HG02852 (cell line): ENCODE results near the gene GATAD2A.
"Not testable (repeated sequence)": the region's sequence is repeated elsewhere in the genome, so short reads cannot be mapped to it uniquely, and the experiment has no call there.

Experiments used
- ATAC-seq: cut with Tn5 transposase; IDR thresholded peaks from one replicate; pipeline ENCODE4 v1.9.1; 2021; ENCODE audit warnings: mild to moderate bottlenecking, moderate library complexity; ENCODE audit not compliant: unreplicated experiment

The GATAD2A gene

DNA sequence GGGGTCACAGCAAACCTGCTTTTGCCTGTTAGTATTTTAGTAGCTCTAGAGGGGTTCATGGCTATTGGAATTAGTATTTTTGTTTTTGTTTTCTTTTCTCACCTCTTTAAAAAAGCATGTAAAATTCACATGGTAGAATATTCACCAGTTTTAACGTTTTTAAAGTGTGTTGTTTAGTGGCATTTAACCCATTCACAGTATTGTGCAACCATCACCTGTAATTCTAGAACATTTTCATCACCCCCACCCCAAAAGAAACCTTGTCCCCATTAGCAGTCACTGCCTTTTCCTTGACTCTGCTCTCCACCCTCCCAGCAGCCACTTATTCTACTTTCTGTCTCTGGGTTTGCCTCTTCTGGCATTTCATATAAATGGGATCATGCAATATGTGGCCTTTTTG lies 39.8 kb downstream of the GATAD2A start:
- no peak for ATAC-seq

DNA sequence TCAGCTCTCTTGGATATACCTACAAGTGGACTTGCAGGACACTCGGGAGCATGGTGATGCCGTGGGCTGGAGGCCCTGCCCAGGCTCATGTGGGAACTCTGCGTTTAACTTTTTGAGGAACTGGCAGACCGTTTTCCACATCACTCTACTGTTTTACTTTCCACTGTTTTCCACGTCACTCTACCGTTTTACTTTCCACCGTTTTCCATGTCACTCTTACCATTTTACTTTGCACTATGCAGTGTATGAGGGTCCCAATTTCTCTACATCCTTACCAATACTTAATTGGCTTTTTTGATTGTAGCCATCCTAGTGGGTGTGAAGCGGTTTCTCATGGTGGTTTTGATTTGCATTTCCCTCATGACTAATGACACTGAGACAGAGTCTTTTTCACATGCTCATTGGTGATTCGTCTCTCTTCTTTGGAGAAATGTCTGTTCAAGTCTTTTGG lies 40.5 kb downstream of the GATAD2A start:
- ATAC-seq, result peak; percentile 57

DNA sequence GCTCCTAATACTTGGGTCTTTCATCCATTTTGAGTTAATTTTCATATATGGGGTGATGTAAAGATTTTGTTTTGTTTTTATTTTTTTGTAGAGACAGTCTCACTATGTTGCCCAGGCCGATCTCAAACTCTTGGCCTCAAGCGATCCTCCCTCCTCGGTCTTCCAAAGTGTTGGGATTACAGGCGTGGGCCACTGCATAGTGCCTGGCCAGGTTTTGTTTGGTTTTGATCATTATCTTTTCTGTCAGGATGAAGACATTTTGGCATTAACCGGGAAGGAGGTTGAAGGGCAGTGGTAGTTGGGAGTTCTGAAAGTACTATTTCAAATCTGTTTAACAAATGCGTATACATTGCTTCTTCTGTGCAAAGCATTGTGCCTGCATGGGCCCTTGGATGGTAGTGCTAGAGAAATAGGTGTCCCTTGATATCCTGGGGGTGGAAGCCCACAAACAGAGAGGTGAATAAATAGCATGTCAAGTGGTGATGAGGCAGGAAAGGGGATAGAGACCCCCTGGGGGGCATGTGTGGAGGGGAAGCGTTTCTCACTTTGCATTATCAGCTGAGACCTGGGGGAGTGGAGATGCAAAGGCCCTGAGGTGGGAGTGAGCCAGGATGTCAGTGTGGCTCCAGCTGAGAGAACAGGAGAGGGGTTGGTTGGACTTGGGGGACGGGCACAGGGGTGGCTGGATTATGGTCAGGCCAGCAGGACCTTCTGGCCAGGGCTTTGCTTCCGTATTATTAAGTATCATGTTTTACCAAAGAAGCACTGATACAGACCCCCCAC lies 41.4 kb downstream of the GATAD2A start:
- no peak for ATAC-seq

DNA sequence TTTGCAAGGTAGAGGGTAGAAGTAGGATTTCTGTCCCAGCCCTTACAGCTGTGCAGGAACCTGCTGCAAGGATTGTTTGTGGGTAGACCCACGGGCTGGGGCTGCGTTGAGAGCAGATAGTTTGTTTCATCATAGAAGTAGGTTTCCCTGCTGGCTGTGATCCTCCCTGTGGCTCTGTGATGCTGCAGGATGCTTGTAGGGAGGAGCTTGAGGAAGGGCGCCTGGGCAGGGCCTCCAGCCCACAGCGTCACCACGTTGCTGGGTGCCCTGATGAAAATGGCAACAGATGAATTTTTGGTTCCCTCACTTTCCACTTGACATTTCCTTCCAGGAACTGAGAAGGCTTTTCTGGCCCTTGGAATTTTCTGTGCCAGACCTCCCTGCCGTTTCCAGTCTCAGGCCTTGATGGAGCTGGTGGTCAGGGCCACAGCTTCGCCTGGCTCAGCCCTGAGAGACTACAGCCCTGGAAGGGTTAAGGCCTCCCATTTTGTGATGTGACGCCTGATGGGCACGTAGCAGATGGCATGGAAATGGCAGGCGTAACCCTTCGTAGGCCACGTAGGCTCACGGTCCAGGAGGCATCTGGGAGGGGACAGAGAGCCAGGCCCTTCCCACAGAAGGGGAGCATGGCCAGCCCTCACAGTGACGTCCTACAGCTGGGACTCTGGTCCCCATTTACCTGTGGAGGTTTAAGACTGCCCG lies 42.2 kb downstream of the GATAD2A start:
- ATAC-seq, result no peak

DNA sequence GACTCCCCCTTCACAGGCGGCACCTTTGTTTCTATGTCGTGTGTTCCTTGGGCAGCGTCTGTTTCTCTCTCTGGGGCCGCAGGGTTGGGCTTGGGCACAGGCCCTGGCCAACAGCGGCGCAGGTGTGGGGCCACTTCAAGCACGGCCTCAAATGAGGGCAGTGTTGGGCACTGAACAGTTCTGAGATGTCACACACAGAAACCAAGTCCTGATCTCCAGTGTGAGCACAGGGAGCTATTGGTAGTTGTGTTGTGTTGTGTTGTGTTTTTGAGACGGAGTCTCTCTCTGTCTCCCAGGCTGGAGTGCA lies 42.7 kb downstream of the GATAD2A start:
- ATAC-seq, result no peak

DNA sequence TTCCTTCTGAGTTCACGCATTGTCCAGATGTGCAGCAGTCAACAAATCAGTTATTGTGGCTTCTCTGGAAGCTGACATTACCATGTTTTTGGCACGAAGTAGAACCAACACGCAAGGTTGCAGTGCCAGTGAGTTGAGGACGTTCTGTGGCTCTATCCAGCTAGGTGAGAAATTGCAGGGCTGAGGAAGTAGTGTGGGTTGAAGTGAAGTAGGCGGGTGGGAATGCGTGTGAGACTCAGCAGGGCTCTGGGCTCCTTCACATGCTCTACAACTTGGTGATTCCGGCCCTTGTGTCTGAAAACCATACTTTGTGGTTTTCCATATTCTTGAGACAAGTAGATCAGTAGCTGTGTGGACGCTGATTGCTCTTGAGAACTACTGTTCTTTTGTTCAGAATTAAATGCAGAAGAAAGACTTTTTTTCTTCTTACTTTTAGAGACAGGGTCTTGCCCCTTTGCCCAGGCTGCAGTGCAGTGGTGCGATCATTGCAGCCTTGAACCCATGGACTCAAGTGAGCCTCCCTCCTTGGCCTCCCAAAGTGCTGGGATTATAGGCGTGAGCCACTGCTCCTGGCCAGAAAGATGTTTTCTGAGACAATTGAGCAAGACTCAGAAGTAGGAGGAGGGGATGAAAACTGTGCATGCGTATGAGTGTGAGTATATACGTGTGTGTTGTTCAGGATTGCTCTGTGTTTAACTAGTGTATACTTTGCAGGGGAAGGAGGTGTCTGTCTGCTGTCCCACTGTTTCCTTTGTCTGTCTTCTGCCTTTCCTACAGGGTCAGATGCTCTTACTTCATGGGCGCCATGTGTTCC lies 46.2 kb downstream of the GATAD2A start:
- ATAC-seq, result peak; percentile 60

DNA sequence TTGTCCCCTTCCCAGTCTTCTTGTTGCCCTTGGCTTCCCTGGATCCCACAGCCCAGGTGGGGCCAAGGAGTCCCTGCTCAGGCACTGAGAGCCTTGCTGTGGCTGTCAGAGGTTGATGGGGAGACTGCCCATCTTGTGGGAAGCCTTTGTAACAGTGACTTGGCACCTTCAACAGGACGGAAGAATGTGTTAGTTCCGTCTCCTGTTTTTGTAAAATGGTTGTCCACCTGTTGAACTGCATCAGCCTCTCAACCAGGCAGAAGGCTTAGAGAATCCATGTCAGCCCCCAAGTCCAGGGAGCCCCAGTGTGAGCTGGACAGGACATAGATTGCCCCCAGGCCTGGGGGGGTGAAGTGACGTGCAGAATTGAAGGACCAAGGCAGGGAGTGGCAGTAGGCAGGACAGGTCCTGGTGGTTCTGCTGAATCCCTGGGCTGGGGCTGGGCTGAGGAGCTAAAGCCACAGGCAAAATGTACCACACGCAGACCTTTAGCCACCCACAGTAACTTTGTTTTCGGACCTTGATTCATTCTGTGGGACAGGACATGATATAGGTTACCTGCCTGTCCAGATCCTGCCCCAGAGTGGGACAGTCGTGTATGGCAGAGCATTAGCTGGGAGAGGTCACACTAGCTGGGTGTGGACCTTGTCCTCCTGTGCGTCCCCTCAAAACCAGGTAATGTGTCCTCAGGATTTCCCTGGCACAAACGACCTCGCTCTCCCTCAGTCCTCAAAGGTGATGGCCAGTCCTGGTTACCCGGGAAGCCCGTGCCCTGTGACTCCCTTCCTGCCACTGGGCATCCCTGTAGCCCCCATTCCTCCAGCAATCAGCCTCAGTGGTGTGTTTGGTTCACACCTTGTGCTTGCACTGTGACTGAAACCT lies 47.0 kb downstream of the GATAD2A start:
- ATAC-seq, result no peak

DNA sequence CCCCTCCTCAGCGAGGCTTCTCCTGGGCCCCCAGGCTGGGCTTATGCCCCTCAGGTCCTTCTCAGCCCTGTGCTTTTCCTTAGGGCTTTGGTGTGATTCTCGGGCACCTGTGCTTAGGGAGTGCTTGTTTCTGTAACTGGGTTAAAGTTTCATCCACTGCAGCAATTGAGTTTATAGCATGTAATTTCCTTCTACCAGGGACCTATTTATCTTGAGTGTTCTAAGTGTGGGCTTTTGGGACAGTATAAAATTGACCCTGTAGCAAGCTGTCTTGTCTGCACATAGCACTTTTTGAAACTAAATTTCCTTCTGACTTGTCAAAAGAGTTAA lies 47.6 kb downstream of the GATAD2A start:
- ATAC-seq, result no peak

DNA sequence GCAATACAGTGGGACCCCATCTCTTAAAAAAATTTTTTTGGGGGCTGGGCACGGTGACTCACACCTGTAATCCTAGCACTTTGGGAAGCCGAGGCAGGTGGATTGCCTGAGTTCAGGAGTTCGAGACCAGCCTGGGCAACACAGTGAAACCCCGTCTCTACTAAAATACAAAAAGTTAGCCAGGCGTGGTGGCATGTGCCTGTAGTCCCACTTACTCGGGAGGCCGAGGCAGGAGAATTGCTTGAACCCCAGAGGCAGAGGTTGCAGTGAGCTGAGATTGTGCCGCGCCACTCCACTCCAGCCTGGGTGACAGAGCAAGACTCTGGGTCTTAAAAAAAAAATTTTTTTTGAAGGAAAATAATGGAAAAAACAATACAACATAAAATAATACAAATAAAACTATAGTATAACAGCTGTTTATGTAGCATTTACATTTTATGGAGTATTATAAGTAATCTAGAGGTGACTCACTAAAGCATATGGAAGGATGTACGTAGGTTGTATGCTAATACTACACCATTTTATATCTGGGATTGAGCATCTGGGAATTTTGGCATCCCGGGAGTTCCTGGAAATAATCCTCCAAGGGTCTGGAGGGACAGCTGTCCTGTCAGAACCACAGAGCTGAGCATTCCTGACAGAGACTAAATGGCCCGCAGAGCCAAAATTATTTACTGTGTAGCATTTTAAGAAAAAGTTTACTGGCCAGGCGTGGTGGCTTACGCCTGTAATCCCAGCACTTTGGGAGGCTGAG lies 49.9 kb downstream of the GATAD2A start:
- not testable (repeated sequence) for ATAC-seq

DNA sequence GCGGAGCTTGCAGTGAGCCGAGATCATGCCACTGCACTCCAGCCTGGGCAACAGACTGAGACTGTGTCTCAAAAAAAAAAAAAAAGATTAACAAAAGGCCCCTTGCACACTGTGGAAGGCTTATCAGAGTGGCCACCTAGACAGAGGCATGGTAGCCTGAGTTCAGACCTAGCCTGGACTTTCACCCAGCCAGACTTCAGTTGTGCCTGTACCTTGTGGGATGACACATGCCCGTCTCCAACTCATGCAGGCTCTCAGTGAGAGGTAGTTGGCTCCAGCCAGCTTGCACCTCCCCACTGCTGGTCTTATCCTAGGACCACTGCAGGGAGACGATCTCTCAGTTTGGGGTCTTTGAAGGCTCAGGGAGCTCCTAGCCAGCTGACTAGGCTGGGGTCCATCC lies 52.2 kb downstream of the GATAD2A start:
- ATAC-seq, result no peak

DNA sequence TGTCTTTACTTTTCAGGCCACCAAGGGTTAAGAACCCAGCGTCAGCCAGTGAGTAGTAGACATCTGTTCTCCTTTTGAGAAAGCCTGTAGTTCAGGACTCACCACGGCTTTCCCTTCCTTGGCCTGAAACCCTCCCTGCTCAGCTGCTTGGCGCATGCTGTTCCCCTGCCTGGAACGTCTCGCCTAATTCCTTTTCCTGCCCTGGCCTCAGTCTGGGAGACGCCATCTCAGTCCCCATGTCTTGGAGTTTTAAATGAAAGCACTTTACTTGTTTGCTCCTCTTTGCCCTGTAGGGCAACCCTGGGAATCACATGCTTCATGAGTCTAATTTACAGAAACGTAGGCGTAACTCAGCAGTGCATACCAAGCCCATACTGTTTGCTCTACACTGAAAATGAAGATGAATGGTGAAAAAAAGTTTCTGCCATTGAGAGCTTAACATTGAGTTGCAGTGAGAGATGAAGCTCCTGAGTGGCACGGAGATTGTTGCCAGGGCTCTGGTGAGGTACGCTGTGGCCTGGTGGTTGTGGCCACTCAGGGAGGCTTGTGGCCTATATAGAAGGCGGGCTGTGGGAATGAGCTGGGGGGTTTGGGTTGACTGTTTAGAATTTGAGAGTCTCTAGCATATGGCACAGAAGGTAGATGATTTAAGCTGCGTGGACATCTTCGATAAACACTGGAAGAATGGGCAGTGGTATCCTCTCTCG lies 52.8 kb downstream of the GATAD2A start:
- ATAC-seq, result no peak

DNA sequence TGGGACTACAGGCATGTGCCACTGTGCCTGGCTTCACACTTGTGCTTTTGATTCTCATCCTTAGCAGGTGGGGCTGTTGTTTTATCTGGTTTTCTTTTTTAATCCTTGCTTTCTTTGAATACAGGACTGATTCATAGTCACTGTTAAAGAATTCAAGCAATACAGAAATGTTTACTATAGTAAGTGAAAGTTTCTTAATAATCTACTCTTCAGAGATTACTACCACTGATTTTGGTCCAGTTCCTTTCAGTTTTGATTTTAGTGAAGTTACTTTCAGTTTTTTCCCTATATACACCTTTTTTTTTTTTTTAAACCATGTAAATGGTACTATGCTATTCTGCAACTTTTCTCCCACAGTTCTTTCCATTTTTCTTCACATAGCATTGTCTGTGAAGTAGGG lies 53.6 kb downstream of the GATAD2A start:
- ATAC-seq, result no peak

DNA sequence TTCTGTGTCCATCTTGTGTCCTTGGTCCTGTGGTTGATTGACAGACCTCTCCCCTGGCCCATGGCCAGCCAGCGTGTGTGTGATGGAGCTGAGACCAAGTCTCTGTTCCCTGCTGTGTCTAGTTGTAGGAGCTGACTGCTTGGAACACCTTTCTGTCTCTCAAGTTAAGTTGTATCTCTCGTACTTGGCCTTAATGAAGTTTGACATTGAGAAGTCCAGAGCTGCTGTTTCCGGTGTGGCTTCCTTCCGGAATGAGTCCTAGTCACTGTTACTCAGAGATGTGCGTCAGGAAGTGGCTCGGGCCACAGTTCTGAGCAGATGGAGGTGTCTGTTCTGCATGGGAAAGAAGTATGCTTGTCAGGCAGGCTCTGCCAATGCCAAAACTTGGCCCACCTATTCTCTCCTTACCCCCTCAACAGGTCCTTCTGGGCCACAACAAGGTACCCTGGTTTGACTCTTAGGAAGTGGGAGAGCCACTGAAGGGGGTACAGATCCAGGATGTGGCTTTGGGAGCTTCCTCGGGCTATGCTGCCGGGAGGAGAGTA lies 54.3 kb downstream of the GATAD2A start:
- ATAC-seq, result no peak

DNA sequence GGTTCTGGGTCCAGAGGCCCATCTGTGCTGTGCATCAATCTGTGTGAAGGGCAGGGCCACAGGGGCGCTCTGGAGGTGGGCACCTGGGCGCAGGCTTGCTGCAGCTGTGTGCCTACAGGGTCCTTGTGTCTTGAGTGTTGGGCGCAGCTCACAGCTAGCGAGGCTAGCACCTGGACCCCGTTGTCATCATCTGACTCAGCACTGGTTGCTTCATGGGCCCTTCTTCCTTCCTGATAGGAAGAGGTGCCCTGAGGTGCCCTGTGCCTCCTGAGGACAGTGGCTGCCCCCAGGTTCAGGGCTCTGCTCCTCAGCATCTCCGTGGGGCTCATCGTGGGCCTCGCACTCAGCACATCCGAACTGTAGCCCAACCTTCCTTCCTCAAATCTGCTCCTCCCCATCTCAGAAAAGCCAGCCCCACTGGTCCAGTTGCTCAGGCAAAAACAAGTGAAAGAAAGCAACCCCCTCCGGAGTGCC lies 54.8 kb downstream of the GATAD2A start:
- ATAC-seq, result no peak

DNA sequence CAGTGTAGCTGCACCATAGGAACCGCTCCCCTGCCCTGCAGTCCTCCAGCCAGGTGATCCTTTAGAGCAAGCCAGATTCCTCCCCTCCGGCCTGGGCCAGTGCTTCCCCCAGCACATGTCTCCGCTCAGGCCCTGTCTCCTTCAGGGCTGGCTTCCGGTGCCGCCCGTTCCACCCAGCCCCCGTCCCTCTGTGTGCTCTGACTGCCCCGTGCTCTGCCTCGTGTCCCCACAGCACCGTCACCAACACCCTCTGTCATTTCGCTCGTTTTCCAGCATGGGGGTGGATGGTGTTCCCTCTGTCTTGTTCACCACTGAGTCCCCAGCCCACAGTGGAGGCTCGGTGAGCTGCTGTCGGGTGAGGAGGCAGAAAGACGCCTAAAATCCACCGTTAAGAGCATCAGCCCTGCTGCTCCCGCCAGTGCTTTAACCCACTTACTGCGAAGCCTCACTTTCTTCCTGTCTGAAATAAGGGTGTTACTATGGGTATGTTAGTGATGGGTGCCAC lies 55.3 kb downstream of the GATAD2A start:
- ATAC-seq, result no peak

DNA sequence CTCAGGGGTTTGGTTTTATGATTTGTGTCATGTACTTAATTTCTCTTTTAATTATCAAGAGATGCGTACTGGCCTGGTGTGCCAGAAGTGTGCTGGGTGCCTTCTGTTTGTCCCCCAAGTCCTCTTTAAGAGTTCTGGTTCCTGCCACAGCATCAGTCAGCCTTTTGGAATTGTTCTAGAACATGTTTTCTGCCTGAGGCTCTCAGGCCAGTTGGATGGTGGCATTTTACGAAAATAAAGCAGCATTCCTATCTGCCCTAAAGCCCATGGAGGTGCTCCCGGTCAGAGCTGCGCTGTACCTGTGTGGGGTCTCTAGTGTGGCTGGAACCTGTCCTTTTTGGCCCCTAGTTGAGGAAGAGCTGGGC lies 55.8 kb downstream of the GATAD2A start:
- ATAC-seq, result no peak

DNA sequence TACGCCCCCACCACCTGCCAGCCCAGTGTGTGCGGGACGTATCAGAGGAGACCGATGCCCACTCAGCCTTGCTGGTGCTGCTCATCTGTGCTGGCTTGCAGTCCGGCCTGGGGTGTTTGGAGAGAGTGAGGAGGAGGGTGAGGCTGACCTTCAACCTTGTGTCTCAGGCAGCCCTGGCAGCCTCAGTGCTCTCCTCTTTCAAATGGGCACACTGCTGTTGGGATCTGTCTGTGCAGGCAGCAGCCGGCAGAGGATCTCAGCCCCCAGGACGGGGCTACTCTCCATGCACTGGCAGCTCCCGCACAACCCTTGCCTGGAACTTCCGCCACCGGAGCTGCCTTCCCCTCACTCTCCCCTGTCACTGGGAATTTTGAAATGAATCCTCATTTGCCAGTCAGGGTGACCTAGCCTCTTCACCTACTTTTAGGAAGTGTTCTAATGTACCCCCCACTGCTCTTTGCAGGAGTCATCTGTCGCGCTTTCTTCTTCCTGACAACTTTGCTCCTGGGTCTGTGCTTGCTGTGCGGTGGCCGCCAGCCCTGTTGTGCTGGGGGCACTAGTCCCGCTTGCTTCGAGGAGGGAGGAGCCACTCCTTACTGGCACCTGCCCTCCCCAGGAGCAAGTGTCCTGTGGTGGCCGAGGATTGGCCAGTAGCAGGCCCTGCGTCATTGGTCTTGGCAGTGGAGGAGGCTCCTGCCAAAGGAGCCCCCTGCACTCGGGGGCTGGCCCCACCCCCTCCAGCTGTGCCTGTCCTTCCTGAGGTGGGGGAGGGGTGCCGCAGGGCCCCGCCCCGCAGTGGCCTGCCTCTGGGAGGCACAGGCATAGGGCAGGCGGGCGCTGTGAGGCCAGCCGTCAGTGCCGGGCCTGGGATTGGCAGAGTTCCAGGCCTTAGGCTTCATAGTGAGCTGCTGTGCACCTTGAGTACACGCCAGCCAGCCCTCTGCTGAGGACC lies 56.5 kb downstream of the GATAD2A start:
- ATAC-seq, result no peak
